Liver (tissue), 9 donors: ENCODE data around the gene ANO10. TPM values are rescaled to one million over a fixed set of nuclear protein-coding genes. Genes with fewer than 3 reads are reported as not detected.

ENCODE experiments used
- DNase-seq: peaks from one replicate; pipeline ENCODE4 v3.0.0-alpha.2; 2017; ENCODE audit warnings: low spot score
- H3K27ac ChIP-seq, 2 donors: one replicate each; pipeline ENCODE4 v1.7.0; 2013; ENCODE audit warnings: inconsistent platforms in 2 of 2, low read length in 2 of 2, control low read depth in 1 of 2, low read depth in 1 of 2, mild to moderate bottlenecking in 1 of 2
- H3K27me3 ChIP-seq, 4 donors: one replicate each; pipeline versions ENCODE4 v1.6.1 to v1.7.0; 2013; ENCODE audit warnings: low read length in 3 of 4, inconsistent platforms in 1 of 4, mild to moderate bottlenecking in 1 of 4, moderate library complexity in 1 of 4; ENCODE audit not compliant: control insufficient read depth in 4 of 4, insufficient read depth in 4 of 4
- H3K36me3 ChIP-seq, 4 donors: one replicate each; pipeline versions ENCODE4 v1.6.1 to v1.7.0; 2013; ENCODE audit warnings: low read length in 3 of 4, mild to moderate bottlenecking in 3 of 4, low read depth in 1 of 4, moderate library complexity in 1 of 4; ENCODE audit not compliant: control insufficient read depth in 4 of 4, insufficient read depth in 3 of 4
- H3K4me1 ChIP-seq, 4 donors: one replicate each; pipeline versions ENCODE4 v1.6.1 to v1.7.0; 2013; ENCODE audit warnings: low read length in 3 of 4, mild to moderate bottlenecking in 3 of 4, moderate library complexity in 1 of 4; ENCODE audit not compliant: control insufficient read depth in 4 of 4, insufficient read depth in 4 of 4
- H3K4me3 ChIP-seq, 3 donors: one replicate each; pipeline versions ENCODE4 v1.6.1 to v1.7.0; 2013; ENCODE audit warnings: low read length in 3 of 3, control low read depth in 1 of 3, low read depth in 1 of 3, mild to moderate bottlenecking in 1 of 3
- H3K9ac ChIP-seq, 2 donors: one replicate each; pipeline ENCODE4 v1.7.0; 2013; ENCODE audit warnings: low read length in 2 of 2, mild to moderate bottlenecking in 2 of 2, moderate library complexity in 2 of 2, control low read depth in 1 of 2, low read depth in 1 of 2
- H3K9me3 ChIP-seq, 4 donors: one replicate each; pipeline versions ENCODE4 v1.6.1 to v1.7.0; 2013; ENCODE audit warnings: low read length in 3 of 4; ENCODE audit not compliant: control insufficient read depth in 4 of 4
- ATF3 ChIP-seq: IDR thresholded peaks from 2 replicates; pipeline ENCODE4 v1.6.1; 2016; ENCODE audit warnings: antibody characterized with exemption
- EGR1 ChIP-seq, 2 donors: IDR thresholded peaks; 2 replicates each; pipeline ENCODE4 v1.6.1; 2016 to 2018; ENCODE audit warnings: antibody characterized with exemption in 2 of 2, low read depth in 2 of 2
- FOXA1 ChIP-seq: IDR thresholded peaks from 2 replicates; pipeline ENCODE4 v1.6.1; 2016; ENCODE audit warnings: antibody characterized with exemption
- FOXA2 ChIP-seq: IDR thresholded peaks from 2 replicates; pipeline ENCODE4 v1.6.1; 2016; ENCODE audit warnings: antibody characterized with exemption
- GABPA ChIP-seq, 2 donors: IDR thresholded peaks in 1 of 2; conservative IDR thresholded peaks in 1 of 2; 2 replicates each; pipeline ENCODE4 v1.6.1; 2016; ENCODE audit warnings: antibody characterized with exemption in 2 of 2, mild to moderate bottlenecking in 1 of 2, moderate library complexity in 1 of 2
- HNF4A ChIP-seq, 2 donors: conservative IDR thresholded peaks; 2 replicates each; pipeline ENCODE4 v1.6.1; 2016; ENCODE audit warnings: antibody characterized with exemption in 2 of 2, mild to moderate bottlenecking in 2 of 2
- HNF4G ChIP-seq: IDR thresholded peaks from 2 replicates; pipeline ENCODE4 v1.6.1; 2016; ENCODE audit warnings: antibody characterized with exemption
- JUND ChIP-seq, 2 donors: IDR thresholded peaks; 2 replicates each; pipeline ENCODE4 v1.6.1; 2016; ENCODE audit warnings: antibody characterized with exemption in 2 of 2
- NR2F2 ChIP-seq: IDR thresholded peaks from 2 replicates; pipeline ENCODE4 v1.6.1; 2016; ENCODE audit warnings: antibody characterized with exemption
- RAD21 ChIP-seq, 2 donors: IDR thresholded peaks; 2 replicates each; pipeline ENCODE4 v1.6.1; 2016; ENCODE audit warnings: antibody characterized with exemption in 2 of 2, mild to moderate bottlenecking in 2 of 2
- RXRA ChIP-seq, 2 donors: IDR thresholded peaks; 2 replicates each; pipeline ENCODE4 v1.6.1; 2017 to 2018; ENCODE audit warnings: antibody characterized with exemption in 2 of 2, mild to moderate bottlenecking in 1 of 2
- SP1 ChIP-seq: IDR thresholded peaks from 2 replicates; pipeline ENCODE4 v1.6.1; 2018; ENCODE audit warnings: antibody characterized with exemption, mild to moderate bottlenecking
- TAF1 ChIP-seq: conservative IDR thresholded peaks from 2 replicates; pipeline ENCODE4 v1.6.1; 2016; ENCODE audit warnings: antibody characterized with exemption, mild to moderate bottlenecking
- YY1 ChIP-seq: IDR thresholded peaks from 2 replicates; pipeline ENCODE4 v1.6.1; 2016; ENCODE audit warnings: antibody characterized with exemption, mild to moderate bottlenecking
- WGBS: extraction: QIAGEN DNeasy Blood & Tissue Kit; methylation state at CpG from one replicate; pipeline ENCODE4 v1.1.7; 2013; 5-methylcytosine and 5-hydroxymethylcytosine counted together
- polyA plus RNA-seq, 2 donors: library from polyadenylated mRNA; stranded (reverse) in 1 of 2; unstranded in 1 of 2; fragments of 200-250 nt in 1 of 2; fragments of >200 nt in 1 of 2; fragmentation: Nextera tagmentation in 1 of 2; extraction: Ambion mirVana in 1 of 2; gene quantifications; one replicate each; pipeline versions ENCODE4 v1.2.1 to v1.2.3, GENCODE V29; 2013 to 2015
- total RNA-seq, 2 donors: library from RNA; depleted of rRNA; stranded (reverse); fragments of >200 nt; gene quantifications; one replicate each; pipeline ENCODE4 v1.2.3, GENCODE V29; 2014
- TF ChIP-seq, protein P1 (sequence below): IDR thresholded peaks from 2 replicates; pipeline ENCODE4 v1.6.1; 2016; ENCODE audit warnings: antibody characterized with exemption
- TF ChIP-seq, protein P2 (sequence below): IDR thresholded peaks from 2 replicates; pipeline ENCODE4 v1.6.1; 2016; ENCODE audit warnings: antibody characterized with exemption, mild to moderate bottlenecking
- TF ChIP-seq, protein P3 (sequence below): fragments of 150-350 bp; IDR thresholded peaks from 2 replicates; pipeline ENCODE4 v1.5.1; 2017; ENCODE audit warnings: improper control_type of control experiment, low read depth, low read length; ENCODE audit not compliant: missing input control
- TF ChIP-seq, protein P4 (sequence below): IDR thresholded peaks from 2 replicates; pipeline ENCODE4 v1.6.1; 2016; ENCODE audit warnings: antibody characterized with exemption
- donor health status: healthy.
- donor health status: healthy.
- donor health status: healthy.
- donor health status: healthy.
- donor health status: healthy.

Gene ANO10
- total and polyA plus RNA-seq, 4 donors: 5.6 to 8.7 (median 6.8) TPM

- TF ChIP-seq GABPA (IDR thresholded peaks at IDR 0.05 in 1 of 2, conservative IDR thresholded peaks at IDR 0.05 in 1 of 2) (no peak), HNF4A (conservative IDR thresholded peaks at IDR 0.05) (no peak), NR2F2 (no peak), RAD21 (IDR thresholded peaks at IDR 0.05) (no peak), FOXA1 (no peak), FOXA2 (no peak), JUND (IDR thresholded peaks at IDR 0.05) (no peak), TAF1 (no peak), SP1 (no peak), EGR1 (IDR thresholded peaks at IDR 0.05; ENCODE audit: low read depth in 2 of 2) (no peak), HNF4G (no peak), RXRA (IDR thresholded peaks at IDR 0.05) (no peak), YY1 (no peak), ATF3 (no peak)
- TF ChIP-seq, protein P1, sequence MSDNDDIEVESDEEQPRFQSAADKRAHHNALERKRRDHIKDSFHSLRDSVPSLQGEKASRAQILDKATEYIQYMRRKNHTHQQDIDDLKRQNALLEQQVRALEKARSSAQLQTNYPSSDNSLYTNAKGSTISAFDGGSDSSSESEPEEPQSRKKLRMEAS: no peak
- TF ChIP-seq, protein P2, sequence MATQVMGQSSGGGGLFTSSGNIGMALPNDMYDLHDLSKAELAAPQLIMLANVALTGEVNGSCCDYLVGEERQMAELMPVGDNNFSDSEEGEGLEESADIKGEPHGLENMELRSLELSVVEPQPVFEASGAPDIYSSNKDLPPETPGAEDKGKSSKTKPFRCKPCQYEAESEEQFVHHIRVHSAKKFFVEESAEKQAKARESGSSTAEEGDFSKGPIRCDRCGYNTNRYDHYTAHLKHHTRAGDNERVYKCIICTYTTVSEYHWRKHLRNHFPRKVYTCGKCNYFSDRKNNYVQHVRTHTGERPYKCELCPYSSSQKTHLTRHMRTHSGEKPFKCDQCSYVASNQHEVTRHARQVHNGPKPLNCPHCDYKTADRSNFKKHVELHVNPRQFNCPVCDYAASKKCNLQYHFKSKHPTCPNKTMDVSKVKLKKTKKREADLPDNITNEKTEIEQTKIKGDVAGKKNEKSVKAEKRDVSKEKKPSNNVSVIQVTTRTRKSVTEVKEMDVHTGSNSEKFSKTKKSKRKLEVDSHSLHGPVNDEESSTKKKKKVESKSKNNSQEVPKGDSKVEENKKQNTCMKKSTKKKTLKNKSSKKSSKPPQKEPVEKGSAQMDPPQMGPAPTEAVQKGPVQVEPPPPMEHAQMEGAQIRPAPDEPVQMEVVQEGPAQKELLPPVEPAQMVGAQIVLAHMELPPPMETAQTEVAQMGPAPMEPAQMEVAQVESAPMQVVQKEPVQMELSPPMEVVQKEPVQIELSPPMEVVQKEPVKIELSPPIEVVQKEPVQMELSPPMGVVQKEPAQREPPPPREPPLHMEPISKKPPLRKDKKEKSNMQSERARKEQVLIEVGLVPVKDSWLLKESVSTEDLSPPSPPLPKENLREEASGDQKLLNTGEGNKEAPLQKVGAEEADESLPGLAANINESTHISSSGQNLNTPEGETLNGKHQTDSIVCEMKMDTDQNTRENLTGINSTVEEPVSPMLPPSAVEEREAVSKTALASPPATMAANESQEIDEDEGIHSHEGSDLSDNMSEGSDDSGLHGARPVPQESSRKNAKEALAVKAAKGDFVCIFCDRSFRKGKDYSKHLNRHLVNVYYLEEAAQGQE: no peak
- TF ChIP-seq, protein P3, sequence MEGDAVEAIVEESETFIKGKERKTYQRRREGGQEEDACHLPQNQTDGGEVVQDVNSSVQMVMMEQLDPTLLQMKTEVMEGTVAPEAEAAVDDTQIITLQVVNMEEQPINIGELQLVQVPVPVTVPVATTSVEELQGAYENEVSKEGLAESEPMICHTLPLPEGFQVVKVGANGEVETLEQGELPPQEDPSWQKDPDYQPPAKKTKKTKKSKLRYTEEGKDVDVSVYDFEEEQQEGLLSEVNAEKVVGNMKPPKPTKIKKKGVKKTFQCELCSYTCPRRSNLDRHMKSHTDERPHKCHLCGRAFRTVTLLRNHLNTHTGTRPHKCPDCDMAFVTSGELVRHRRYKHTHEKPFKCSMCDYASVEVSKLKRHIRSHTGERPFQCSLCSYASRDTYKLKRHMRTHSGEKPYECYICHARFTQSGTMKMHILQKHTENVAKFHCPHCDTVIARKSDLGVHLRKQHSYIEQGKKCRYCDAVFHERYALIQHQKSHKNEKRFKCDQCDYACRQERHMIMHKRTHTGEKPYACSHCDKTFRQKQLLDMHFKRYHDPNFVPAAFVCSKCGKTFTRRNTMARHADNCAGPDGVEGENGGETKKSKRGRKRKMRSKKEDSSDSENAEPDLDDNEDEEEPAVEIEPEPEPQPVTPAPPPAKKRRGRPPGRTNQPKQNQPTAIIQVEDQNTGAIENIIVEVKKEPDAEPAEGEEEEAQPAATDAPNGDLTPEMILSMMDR: no peak
- TF ChIP-seq, protein P4, sequence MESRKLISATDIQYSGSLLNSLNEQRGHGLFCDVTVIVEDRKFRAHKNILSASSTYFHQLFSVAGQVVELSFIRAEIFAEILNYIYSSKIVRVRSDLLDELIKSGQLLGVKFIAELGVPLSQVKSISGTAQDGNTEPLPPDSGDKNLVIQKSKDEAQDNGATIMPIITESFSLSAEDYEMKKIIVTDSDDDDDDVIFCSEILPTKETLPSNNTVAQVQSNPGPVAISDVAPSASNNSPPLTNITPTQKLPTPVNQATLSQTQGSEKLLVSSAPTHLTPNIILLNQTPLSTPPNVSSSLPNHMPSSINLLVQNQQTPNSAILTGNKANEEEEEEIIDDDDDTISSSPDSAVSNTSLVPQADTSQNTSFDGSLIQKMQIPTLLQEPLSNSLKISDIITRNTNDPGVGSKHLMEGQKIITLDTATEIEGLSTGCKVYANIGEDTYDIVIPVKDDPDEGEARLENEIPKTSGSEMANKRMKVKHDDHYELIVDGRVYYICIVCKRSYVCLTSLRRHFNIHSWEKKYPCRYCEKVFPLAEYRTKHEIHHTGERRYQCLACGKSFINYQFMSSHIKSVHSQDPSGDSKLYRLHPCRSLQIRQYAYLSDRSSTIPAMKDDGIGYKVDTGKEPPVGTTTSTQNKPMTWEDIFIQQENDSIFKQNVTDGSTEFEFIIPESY: no peak
- WGBS: 83% methylated on average over 3 of the region's 3 CpGs
- no peaks in the 10 kb centered on the region for H3K9me3 ChIP-seq
- no peak overlapping the region for H3K4me3 ChIP-seq
- H3K36me3 ChIP-seq: no peaks in the 10 kb centered on the region
- no peak overlapping the region for H3K9ac ChIP-seq
- H3K27me3 ChIP-seq: no peaks in the 10 kb centered on the region
- peaks cover 0 to 7% (median 0%) of the 10 kb centered on the region in 4 donors for H3K4me1 ChIP-seq
- DNase-seq: no peak
- no peak overlapping the region for H3K27ac ChIP-seq
Measured at GRCh38 chr3:43637702-43638101, 15.9 kb upstream of the ANO10 start.

GRCh38 chr3:43632986-43633385 lies 11.2 kb upstream of the ANO10 start:
- no peaks in the 10 kb centered on the region for H3K4me1 ChIP-seq
- no peak for TF ChIP-seq YY1
- TF ChIP-seq RAD21 (IDR thresholded peaks at IDR 0.05): no peak
- TF ChIP-seq, protein P4: no peak
- TF ChIP-seq SP1: no peak
- no peak for TF ChIP-seq HNF4G
- TF ChIP-seq FOXA2: no peak
- TF ChIP-seq ATF3: no peak
- no peak for TF ChIP-seq GABPA (IDR thresholded peaks at IDR 0.05 in 1 of 2, conservative IDR thresholded peaks at IDR 0.05 in 1 of 2)
- TF ChIP-seq TAF1: no peak
- 76% methylated on average over 7 of the region's 7 CpGs for WGBS
- no peaks in the 10 kb centered on the region for H3K36me3 ChIP-seq
- H3K27ac ChIP-seq: no peak overlapping the region
- no peak overlapping the region for H3K9ac ChIP-seq
- H3K9me3 ChIP-seq: no peaks in the 10 kb centered on the region
- H3K4me3 ChIP-seq: no peak overlapping the region
- DNase-seq: no peak
- no peaks in the 10 kb centered on the region for H3K27me3 ChIP-seq
